ENCODE measurements around the gene FBXL15.
A peak's percentile ranks its signal among the peaks of the same experiment; 100 is the strongest.

FBXL15 gene, protein sequence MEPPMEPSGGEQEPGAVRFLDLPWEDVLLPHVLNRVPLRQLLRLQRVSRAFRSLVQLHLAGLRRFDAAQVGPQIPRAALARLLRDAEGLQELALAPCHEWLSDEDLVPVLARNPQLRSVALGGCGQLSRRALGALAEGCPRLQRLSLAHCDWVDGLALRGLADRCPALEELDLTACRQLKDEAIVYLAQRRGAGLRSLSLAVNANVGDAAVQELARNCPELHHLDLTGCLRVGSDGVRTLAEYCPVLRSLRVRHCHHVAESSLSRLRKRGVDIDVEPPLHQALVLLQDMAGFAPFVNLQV

DNA sequence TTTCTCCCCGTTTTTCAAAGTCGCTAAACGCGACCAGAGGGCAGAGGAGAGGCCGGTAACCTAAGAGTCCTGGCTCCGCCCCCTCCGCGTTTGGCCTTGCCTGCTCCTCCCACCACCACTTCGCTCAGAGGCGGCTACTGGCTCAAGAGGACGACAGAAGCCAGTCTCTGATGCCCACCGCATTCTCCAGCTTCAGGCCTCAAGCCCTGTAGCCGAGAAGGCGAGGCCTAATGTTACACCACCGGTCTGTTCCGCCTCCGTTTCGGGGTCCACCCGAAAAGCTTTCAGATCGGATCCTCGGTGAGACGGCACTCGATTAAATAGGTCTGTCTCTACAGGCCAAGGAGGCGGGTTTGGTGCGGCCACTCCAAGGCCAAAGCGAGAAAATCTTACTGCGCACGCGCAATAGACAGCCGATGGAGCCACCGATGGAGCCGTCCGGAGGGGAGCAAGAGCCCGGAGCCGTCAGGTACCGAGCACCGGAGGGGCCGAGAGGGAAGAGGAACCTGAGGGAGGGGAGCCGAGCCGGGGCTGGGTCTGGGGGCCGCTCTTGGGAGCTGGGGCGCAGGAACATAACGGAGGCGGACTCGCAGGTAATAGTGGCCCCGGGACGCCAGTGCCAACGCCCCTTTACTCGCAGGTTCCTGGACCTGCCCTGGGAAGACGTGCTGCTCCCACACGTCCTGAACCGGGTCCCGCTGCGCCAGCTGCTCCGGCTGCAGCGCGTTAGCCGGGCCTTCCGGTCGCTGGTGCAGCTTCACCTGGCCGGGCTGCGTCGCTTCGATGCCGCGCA, at the start of gene FBXL15:
TSS of gene FBXL15 (plus strand) at position 123 of the 793 bp plus-strand sequence. CDS start at position 417, 294 bp downstream.
- DNase-seq = peak; percentile 89

DNA sequence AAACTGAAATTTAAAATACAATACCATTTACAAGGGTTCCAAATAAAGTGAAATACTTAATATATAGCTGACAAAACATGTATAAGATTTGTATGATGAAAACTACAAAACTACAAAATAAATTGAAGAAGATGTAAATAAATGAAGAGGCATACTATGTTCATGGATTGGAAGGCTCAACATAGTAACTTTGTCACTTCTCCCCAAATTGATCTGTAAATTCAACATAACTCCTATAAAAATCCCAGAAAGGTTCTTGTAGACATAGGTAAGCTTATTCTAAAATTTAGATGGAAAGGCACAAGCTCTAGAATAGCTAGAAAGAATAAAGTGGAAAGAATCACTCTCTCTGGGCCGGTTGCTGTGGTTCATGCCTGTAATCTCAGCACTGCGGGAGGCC, 49.3 kb upstream of the FBXL15 start:
- no peak for DNase-seq

DNA sequence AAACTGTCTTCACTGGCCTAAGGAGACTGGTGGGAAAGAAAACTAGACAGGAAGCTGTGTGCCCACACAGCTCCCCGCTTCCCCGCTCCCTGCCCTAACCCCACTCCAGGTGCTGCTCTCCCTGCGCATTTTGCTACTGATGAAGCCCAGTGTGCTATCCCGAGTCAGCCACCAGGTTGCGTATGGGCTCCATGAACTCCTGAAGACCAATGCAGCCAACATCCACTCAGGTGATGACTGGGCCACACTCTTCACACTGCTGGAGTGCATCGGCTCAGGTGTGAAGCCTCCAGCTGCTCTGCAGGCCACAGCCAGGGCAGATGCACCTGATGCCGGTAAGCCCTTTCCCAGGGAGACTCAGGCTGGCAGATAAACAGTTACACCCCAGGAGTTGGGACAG, 45.4 kb upstream of the FBXL15 start:
- DNase-seq = no peak

DNA sequence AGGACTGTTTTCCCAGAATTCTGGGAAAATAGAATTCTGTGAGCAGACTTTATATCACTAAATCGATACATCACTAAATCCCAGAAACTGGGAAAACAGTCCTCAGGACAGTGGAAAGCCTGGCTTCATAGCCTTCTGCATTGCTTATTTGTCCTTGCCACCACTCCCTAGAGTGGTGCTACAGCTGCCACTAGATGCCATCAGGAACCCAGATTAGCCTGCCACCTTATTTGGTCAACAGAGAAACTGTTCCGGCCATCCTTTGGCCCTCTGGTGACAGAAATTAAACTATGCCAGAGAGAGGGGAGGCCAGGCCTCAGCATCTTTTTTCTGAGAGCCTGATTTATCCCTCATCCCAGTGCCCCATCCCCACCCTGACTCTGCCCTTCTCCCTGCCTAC, 44.8 kb upstream of the FBXL15 start:
- DNase-seq = no peak

- no peak for DNase-seq
Observed at GRCh38 chr10:102376901-102377300, 43.7 kb upstream of the FBXL15 start.

GRCh38 chr10:102379383-102379782, 41.3 kb upstream of the FBXL15 start:
- DNase-seq = no peak

GRCh38 chr10:102381983-102382382, 38.7 kb upstream of the FBXL15 start:
- DNase-seq = no peak

DNA sequence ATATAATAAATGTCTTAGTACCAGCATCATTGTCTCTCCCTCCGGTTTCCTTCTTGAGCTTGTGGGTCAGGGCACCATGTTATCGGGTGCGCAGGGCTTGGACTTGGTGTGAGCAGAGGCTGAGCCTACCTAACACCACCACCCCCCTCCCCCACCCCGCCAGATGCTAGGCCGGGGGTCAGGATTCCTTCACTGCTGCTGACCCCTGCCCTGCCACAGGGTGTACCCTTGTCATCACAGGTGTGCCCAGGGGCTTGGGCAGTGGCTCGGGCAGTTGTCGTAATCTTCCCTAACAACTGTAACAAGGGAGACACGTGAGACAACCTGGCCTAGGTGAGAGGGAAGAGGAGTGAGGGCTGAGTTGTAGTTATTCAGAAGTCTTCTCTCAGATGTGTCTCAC, 37.8 kb upstream of the FBXL15 start:
- no peak for DNase-seq

- no peak for DNase-seq
Observed at GRCh38 chr10:102384053-102384452, 36.6 kb upstream of the FBXL15 start.

- no peak for DNase-seq
Observed at GRCh38 chr10:102384606-102385429, 35.8 kb upstream of the FBXL15 start.

- DNase-seq = no peak
Observed at GRCh38 chr10:102389894-102390293, 30.7 kb upstream of the FBXL15 start.

GRCh38 chr10:102392306-102392705, 28.3 kb upstream of the FBXL15 start:
- DNase-seq = no peak

DNA sequence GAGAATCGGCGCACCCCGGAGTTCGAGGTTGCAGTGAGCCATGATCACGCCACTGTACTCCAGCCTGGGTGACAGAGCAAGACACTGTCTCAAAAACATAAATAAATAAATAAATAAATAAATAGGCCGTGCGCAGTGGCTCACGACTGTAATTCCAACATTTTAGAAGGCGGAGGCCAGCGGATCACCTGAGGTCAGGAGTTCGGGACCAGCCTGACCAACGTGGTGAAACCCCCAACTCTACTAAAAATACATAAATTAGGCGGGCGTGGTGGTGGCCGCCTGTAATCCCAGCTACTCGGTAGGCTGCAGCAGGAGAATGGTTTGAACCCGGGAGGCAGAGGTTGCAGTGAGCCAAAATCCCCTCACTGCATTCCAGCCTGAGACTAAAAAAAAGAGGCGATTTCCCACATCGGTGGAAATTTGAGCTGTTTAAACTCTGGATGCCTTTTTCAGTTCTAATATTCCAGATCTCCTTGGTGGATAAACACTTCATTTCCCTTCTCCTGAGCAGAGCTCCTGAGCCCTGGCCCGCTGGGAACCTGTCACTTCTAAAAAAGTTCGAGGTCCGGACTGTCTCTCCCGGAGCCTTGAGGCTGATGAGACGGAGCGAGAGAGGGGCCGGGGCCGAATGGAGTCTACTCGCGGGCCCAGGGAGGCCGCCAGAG, 27.1 kb upstream of the FBXL15 start:
- no peak for DNase-seq

DNA sequence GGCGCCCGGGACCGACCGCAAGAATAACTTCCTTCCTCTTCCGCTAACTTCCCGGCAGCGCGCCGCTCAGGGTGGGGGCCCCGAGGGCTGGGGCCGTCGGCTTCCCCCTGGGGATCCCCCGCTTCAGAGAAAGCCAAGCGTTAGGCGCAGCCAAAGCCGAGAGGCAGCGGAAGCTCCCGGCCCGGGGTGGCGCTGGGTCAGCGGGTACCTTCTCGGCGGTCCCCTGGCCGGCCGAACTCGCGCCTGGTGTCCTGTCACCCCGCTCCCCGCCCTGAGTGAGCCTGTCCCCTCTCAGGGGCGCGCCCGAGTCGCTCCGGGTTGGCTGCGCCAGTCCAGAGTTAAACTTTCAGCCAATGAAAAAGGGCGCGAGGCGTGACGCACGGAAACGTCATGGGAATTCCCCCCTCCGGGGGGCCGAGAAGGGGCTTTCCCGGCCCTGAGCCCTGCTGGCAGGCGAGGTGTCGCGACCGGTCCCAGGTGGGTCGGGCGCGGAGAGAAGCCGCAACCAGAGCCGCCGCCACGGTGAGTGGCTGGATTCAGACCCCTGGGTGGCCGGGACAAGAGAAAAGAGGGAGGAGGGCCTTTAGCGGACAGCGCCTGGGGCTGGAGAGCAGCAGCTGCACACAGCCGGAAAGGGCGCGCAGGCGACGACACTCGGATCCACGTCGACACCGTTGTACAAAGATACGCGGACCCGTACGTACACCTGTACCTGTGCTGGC, 26.4 kb upstream of the FBXL15 start:
- peak; percentile 50 for DNase-seq

DNA sequence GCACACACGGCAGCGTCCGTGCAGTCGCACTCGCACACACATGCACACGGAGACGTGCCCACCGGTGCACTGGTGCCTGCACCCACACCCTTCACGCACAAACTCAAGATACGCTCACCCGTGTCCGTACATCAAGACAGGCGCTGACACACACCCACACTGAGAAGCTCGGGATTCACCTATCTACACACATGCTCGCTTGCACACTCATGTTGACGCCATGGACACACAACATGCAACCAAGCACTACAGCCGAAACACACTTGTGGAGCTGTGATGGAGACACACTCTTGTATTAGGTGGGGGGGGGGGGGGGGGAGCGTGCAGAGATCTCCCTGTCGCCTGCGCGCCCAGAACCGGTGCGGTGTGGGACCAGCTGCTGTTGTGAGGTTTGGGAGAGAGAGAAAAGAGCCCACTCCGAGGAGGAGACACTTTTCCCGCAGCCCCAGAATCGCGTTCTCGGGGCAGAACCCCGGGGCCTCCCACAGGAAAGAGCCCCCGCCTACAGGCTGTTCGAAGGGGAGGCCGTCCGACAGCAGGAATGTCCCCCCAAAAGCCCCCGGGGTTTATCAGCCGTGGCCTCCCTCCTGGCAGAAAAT, 25.7 kb upstream of the FBXL15 start:
- DNase-seq = no peak

GRCh38 chr10:102395400-102396316, 25.0 kb upstream of the FBXL15 start, which contains the start of gene NFKB2:
Gene NFKB2 (plus strand): TSS chr10:102395705. CDS start chr10:102395960, 255 bp downstream.
- DNase-seq = peak; percentile 19

DNA sequence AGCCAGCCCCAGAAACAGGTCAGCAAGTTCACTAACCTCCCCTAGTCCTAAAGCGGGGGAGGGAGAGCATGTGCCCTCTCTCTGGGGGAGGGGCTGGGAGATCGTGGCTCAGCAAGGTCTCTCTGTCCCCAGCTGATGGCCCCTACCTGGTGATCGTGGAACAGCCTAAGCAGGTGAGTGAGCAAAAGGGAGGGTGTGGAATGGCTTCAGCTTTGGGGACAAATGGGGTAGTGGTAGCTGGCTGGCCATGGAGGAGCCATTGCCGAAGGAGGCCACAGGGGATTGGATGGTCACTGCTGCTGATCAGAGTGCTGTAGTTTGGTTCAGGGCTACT, 24.4 kb upstream of the FBXL15 start:
- no peak for DNase-seq

DNA sequence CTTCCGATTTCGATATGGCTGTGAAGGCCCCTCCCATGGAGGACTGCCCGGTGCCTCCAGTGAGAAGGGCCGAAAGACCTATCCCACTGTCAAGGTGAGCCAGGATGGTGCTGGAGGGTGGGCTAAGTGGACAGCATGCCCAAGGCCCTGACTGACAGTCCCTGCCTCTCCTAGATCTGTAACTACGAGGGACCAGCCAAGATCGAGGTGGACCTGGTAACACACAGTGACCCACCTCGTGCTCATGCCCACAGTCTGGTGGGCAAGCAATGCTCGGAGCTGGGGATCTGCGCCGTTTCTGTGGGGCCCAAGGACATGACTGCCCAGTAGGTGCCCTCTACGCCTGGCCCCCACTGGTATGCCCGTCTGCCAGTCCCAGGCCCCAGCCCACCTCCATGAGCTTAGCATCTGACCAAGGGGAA, 23.9 kb upstream of the FBXL15 start:
- DNase-seq = no peak

DNA sequence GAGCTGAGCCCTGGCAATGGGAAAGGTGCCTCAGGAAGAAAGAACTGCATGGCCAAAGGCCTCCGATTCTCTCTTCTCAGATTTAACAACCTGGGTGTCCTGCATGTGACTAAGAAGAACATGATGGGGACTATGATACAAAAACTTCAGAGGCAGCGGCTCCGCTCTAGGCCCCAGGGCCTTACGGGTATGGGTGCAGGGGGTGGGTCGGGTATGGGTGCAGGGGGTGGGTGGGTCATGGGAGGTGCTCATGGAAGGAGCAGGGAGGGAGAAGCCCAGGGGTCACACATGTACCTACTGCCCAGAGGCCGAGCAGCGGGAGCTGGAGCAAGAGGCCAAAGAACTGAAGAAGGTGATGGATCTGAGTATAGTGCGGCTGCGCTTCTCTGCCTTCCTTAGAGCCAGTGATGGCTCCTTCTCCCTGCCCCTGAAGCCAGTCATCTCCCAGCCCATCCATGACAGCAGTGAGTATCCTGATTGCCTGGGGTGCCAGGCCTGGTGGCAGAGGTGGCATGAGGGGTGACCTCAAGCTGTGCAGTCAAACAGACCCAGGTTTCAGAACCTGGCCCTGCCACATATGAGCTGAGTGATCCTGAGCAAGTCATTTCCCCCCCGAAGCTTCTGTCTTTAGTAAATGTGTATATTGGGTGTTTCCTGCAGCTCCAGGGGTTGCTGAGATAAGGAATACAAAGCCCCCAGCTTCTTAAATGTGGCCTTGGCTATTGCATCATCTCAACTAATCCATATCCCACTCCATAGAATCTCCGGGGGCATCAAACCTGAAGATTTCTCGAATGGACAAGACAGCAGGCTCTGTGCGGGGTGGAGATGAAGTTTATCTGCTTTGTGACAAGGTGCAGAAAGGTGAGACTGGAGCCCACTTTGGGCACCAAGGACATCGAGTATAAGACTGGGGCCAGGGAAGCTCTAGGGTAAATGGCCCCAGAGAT, 23.1 kb upstream of the FBXL15 start:
- DNase-seq = no peak
